C4-2B (cell line): ENCODE measurements around the gene RABEP2.
"Not testable (repeated sequence)": the region's sequence is repeated elsewhere in the genome, so short reads cannot be mapped to it uniquely, and the experiment has no call there.

Source experiments
- H3K27ac ChIP-seq: fragments of 450-650 bp; 2 replicates; pipeline ENCODE4 v1.5.1; 2017
- CTCF ChIP-seq: fragments of 450-650 bp; conservative IDR thresholded peaks from 2 replicates; pipeline ENCODE4 v1.5.1; 2017; ENCODE audit warnings: mild to moderate bottlenecking
- ZFX ChIP-seq: fragments of 450-650 bp; IDR thresholded peaks from 2 replicates; pipeline ENCODE4 v1.6.1; 2017

The RABEP2 gene

GRCh38 chr16:28931801-28932225 is 6.8 kb upstream of the RABEP2 start, which contains the start of gene CD19:
CD19 (plus strand) TSS chr16:28931971; CDS start chr16:28932001, 30 bp downstream.
- no peak for TF ChIP-seq CTCF
- TF ChIP-seq ZFX: no peak
- no peak within 1 kb of the TSS for H3K27ac ChIP-seq

- TF ChIP-seq CTCF (no peak), ZFX (no peak)
Measured at GRCh38 chr16:28930652-28931051, 5.6 kb upstream of the RABEP2 start.

GRCh38 chr16:28930203-28930602 is 5.2 kb upstream of the RABEP2 start:
- TF ChIP-seq ZFX (no peak), CTCF (no peak)
- H3K27ac ChIP-seq: no peak overlapping the region

More at GRCh38 chr16:28930652-28931051, 5.6 kb upstream of the RABEP2 start:
- no peak overlapping the region for H3K27ac ChIP-seq

GRCh38 chr16:28927815-28928214 is 2.8 kb upstream of the RABEP2 start:
- H3K27ac ChIP-seq: no peak overlapping the region
- no peak for TF ChIP-seq CTCF
- no peak for TF ChIP-seq ZFX

- not testable (repeated sequence) for H3K27ac ChIP-seq
Measured at GRCh38 chr16:28926284-28926683, 1.2 kb upstream of the RABEP2 start.

- H3K27ac ChIP-seq: peak overlapping the region; percentile 86
- TF ChIP-seq CTCF (no peak), ZFX (peak; percentile 44; the same call in 1 of the 2 replicates)
Measured at GRCh38 chr16:28925386-28926228, 569 bp upstream of the RABEP2 start.

GRCh38 chr16:28924399-28924761 is 658 bp downstream of the RABEP2 start:
- TF ChIP-seq CTCF (no peak; the same call in 1 of the 2 replicates), ZFX (peak; percentile 55; the same call in 1 of the 2 replicates)
- peak overlapping the region; percentile 86 for H3K27ac ChIP-seq
